HG02678 (cell line): ENCODE measurements around the gene COL12A1.

Source experiments
- ATAC-seq: cut with Tn5 transposase; IDR thresholded peaks from one replicate; pipeline ENCODE4 v1.9.1; 2021; ENCODE audit warnings: mild to moderate bottlenecking, moderate library complexity; ENCODE audit not compliant: unreplicated experiment

COL12A1 gene

DNA sequence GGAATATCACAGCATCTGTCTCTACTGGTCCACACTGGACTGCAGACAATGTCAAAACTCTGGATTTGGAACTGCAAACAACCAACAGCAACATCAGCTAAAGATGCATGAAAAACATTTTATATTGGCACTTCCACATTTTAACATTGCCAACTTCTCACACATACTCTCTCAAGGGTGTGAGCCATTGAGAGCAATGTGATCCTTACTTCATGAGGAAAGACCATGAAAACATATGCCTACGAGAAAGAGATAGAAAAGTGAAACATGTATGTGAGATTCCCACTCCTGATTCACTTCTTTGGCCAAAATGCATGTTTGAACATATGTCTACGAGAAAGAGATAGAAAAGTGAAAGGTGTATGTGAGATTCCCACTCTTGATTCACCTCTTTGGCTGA lies 99.4 kb downstream of the COL12A1 start:
- no peak for ATAC-seq

- ATAC-seq: no peak
Measured at GRCh38 chr6:75103431-75103830, 102.4 kb downstream of the COL12A1 start.

DNA sequence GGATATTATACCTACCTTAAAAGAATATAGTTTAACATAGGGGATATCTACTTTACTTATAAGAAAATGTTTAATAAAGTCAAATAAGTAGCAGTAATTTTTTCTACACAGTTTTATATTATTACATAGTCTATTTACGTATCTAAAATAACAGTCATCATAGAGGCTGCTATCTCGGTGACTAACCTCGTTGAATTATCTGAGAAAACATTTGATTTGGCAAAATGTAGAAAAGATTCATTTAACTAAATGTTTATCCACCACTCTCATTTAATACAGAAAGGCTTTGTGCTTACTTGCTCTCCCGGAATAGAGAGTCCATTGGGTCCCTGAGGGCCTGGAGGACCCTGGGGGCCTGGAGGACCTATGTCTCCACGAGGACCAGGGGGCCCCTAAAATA lies 103.6 kb downstream of the COL12A1 start:
- no peak for ATAC-seq

- no peak for ATAC-seq
Measured at GRCh38 chr6:75101896-75102295, 104.0 kb downstream of the COL12A1 start.

DNA sequence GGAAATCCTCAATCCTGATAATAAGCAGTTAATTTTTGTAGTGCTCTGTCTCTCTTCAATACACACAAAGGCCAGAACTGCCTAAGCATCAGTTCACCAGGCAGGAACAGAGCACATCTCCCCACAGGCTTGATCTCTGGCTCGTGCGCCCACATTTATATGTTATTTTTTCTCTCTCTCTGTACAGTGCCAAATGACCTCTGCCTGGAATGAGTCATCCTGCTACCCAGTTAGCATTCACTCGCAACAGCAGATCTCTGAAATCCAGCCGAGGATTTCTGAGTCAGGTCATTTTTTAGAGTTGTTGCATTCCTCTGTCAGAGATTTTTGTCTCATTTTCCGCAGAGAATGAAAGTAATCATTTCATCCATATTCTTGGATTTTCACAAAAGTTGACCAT lies 107.1 kb downstream of the COL12A1 start:
- ATAC-seq: no peak

DNA sequence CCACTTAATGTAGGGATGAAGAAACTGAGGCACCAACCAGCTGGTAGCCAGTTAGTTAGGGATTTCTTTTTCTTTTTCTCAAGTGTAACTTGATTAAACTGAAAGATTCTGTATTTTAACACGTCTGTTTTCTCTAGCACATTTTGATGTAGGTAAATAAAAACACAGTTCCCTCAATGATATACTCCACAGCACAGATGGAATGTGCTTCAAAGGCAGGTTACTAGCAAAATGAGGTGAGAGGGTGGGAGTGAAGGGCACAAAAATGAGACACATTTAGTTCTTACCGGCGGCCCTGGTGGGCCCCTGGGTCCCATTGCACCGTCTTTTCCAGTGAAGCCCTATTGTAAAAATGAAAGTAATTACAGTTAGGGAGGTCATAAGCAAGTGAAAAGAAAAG lies 108.9 kb downstream of the COL12A1 start:
- ATAC-seq: no peak

GRCh38 chr6:75094614-75095200 lies 111.1 kb downstream of the COL12A1 start:
- ATAC-seq: no peak

- no peak for ATAC-seq
Measured at GRCh38 chr6:75091467-75092190, 114.2 kb downstream of the COL12A1 start.

- ATAC-seq: no peak
Measured at GRCh38 chr6:75090576-75090975, 115.3 kb downstream of the COL12A1 start.

DNA sequence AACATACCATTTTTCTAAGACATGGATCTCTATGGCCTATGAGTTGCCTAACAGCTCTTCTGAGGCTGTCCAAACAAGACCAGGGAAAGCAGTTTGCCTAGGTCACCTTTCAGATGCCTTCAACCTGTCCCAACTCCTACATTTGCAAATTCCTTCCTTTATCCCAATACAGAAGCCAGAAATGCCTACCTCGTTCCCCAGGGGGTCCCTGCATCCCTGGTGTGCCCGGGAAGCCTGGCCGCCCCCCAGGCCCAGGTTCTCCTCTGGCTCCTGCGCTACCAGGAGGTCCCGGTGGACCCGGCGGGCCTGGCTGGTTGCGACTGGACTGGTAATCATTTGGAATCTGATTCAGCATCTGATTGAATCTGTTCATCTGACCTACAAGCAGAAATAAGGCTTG lies 115.9 kb downstream of the COL12A1 start:
- ATAC-seq: no peak

DNA sequence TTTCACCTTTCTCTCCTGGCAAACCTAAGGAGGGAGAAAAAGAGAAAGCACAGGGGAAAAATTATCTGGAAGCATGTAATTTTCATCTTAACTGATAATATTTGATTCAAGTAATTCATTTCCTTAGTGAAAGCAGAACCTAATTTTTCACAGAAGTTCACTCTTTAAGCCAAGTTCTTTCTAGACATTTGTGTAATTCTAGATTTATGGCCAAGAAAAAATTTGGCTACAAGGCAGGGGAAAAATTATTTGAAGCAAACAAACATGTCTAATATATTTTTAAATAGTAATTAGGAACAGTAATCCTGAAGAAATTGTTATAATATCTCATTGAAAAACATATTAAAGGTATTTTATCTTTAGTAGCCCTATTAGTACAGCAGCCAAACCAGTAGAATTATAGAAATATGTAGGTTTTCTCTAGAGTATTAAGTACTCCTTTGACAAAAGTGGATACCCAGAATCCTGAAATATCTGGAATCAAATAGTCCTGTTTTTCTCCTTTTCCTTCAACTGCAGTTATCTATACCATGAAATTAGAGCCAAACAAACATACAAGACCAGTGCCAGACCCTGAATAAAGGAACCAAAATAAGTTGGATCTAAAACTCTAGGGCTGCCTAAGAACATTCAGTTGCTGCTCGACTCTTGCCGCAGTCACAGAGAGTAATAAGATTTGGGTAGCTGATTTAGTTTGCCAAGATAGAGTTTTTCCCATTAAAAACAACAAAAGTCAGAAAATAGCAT lies 116.5 kb downstream of the COL12A1 start:
- ATAC-seq: no peak

GRCh38 chr6:75085931-75086635 lies 119.8 kb downstream of the COL12A1 start:
- ATAC-seq: no peak

- no peak for ATAC-seq
Measured at GRCh38 chr6:75084872-75085381, 120.9 kb downstream of the COL12A1 start.

- no peak for ATAC-seq
Measured at GRCh38 chr6:75084018-75084417, 121.8 kb downstream of the COL12A1 start.

DNA sequence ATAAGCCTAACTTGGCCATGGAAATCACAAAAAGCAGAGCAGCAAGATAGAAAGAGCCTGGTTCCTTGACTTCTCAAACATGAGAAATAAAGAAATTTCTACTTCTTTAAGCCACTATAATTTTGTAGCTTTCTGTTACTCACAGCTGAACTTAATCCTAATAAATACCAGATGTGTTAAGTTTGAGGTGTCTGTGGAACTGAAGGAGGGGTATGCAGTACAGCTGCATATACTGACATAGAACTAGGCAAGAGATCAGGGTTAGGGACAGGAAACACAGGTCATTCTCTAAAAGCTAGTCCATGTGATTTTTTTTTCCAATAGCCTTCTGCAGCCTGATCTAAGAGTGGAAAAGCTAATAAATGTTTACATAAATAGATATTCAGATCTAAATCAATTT lies 123.9 kb downstream of the COL12A1 start:
- no peak for ATAC-seq

- ATAC-seq: no peak
Measured at GRCh38 chr6:75081047-75081446, 124.8 kb downstream of the COL12A1 start.

DNA sequence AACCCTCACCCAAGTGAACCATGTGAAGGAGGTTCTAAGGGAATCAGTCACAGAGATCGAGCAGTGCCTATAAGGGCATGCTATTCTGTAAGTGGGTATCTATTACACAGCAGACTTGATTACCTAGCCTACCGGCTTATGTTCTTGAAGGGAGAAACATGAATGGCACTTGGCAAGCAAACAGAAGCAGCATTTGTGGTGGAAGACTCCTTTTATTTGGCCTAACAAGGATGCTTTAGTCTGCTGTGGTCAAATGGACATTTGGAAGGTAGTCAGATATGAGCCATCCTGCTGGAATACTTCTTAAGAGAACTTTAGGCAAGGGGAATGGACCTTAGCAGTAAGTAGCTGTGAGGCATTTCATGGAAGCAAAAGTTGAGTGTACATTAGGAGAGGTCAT lies 126.3 kb downstream of the COL12A1 start:
- ATAC-seq: no peak

GRCh38 chr6:75077701-75078100 lies 128.2 kb downstream of the COL12A1 start:
- ATAC-seq: no peak

- ATAC-seq: no peak
Measured at GRCh38 chr6:75076009-75076408, 129.8 kb downstream of the COL12A1 start.

- no peak for ATAC-seq
Measured at GRCh38 chr6:75070244-75070643, 135.6 kb downstream of the COL12A1 start.

DNA sequence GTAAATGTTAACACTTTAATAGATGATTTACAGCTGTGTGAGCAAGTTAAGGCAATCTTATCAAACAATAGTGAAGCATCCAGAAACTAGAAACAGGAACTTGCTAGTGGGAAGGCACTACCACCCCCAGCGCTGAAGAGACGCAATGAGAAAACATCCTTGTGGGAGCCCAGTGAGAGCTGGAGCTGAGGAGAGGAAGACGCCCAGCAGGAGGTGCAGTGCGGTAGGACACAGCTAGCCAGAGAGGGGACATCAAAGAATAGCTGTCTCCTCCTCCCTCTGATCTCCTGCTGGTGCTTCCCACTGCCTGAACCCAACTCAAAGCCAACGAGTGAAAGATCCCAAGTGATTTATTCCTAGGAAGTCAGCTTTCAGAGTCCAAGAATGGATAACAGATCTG lies 140.3 kb downstream of the COL12A1 start:
- ATAC-seq: no peak
